HEK293 (cell line): Measurements from ENCODE around the gene KLHL6.

Source experiments
- BCL11A ChIP-seq: fragments of 450-650 bp; formaldehyde crosslinking; IDR thresholded peaks from 2 replicates; pipeline ENCODE4 v1.5.1; 2016; ENCODE audit warnings: low read depth, missing biosample characterization, missing genetic modification characterization
- CTCF ChIP-seq: fragments of 450-650 bp; formaldehyde crosslinking; IDR thresholded peaks from 2 replicates; pipeline ENCODE4 v1.5.1; 2016; ENCODE audit warnings: missing biosample characterization, missing genetic modification characterization
- KLF16 ChIP-seq: fragments of 450-650 bp; formaldehyde crosslinking; IDR thresholded peaks from 2 replicates; pipeline ENCODE4 v1.5.1; 2017; ENCODE audit warnings: missing biosample characterization, missing genetic modification characterization
- OSR2 ChIP-seq: fragments of 450-650 bp; formaldehyde crosslinking; IDR thresholded peaks from 2 replicates; pipeline ENCODE4 v1.5.1; 2016; ENCODE audit warnings: missing biosample characterization, missing genetic modification characterization
- PRDM6 ChIP-seq: fragments of 450-650 bp; formaldehyde crosslinking; IDR thresholded peaks from 2 replicates; pipeline ENCODE4 v1.5.1; 2017; ENCODE audit warnings: missing biosample characterization, missing genetic modification characterization
- SALL2 ChIP-seq: fragments of 450-650 bp; formaldehyde crosslinking; IDR thresholded peaks from 2 replicates; pipeline ENCODE4 v1.5.0; 2017; ENCODE audit warnings: missing biosample characterization, mild to moderate bottlenecking, missing genetic modification characterization, borderline replicate concordance
- SP2 ChIP-seq: fragments of 450-650 bp; formaldehyde crosslinking; IDR thresholded peaks from 2 replicates; pipeline ENCODE4 v1.5.1; 2016; ENCODE audit warnings: missing biosample characterization, missing genetic modification characterization
- ZBTB1 ChIP-seq: fragments of 450-650 bp; formaldehyde crosslinking; IDR thresholded peaks from 2 replicates; pipeline ENCODE4 v1.5.1; 2016; ENCODE audit warnings: missing biosample characterization, missing genetic modification characterization
- ZNF202 ChIP-seq: fragments of 450-650 bp; formaldehyde crosslinking; IDR thresholded peaks from 2 replicates; pipeline ENCODE4 v1.5.1; 2016; ENCODE audit warnings: missing biosample characterization, missing genetic modification characterization, borderline replicate concordance
- ZNF248 ChIP-seq: fragments of 450-650 bp; formaldehyde crosslinking; IDR thresholded peaks from 2 replicates; pipeline ENCODE4 v1.5.1; 2017; ENCODE audit warnings: missing biosample characterization, missing genetic modification characterization
- ZNF292 ChIP-seq: fragments of 450-650 bp; formaldehyde crosslinking; IDR thresholded peaks from 2 replicates; pipeline ENCODE4 v1.5.1; 2016; ENCODE audit warnings: low read depth, missing biosample characterization, missing genetic modification characterization, borderline replicate concordance
- ZNF488 ChIP-seq: fragments of 450-650 bp; formaldehyde crosslinking; IDR thresholded peaks from 2 replicates; pipeline ENCODE4 v1.5.1; 2016; ENCODE audit warnings: missing biosample characterization, missing genetic modification characterization
- ZNF510 ChIP-seq: fragments of 450-650 bp; formaldehyde crosslinking; IDR thresholded peaks from 2 replicates; pipeline ENCODE4 v1.5.1; 2018; ENCODE audit warnings: mild to moderate bottlenecking, missing genetic modification characterization, missing biosample characterization; ENCODE audit not compliant: insufficient replicate concordance
- ZNF529 ChIP-seq: fragments of 450-650 bp; formaldehyde crosslinking; IDR thresholded peaks from 2 replicates; pipeline ENCODE4 v1.5.1; 2017; ENCODE audit warnings: missing genetic modification characterization, missing biosample characterization; ENCODE audit not compliant: insufficient replicate concordance
- ZNF571 ChIP-seq: fragments of 450-650 bp; formaldehyde crosslinking; IDR thresholded peaks from 2 replicates; pipeline ENCODE4 v1.5.0; 2017; ENCODE audit warnings: missing biosample characterization, missing genetic modification characterization
- ZNF768 ChIP-seq: fragments of 450-650 bp; formaldehyde crosslinking; IDR thresholded peaks from 2 replicates; pipeline ENCODE4 v1.5.1; 2018; ENCODE audit warnings: missing biosample characterization, mild to moderate bottlenecking, missing genetic modification characterization
- ZSCAN30 ChIP-seq: fragments of 450-650 bp; IDR thresholded peaks from 2 replicates; pipeline ENCODE4 v1.5.1; 2018; ENCODE audit warnings: missing biosample characterization, mild to moderate bottlenecking, missing genetic modification characterization, moderate library complexity
- TF ChIP-seq, protein P1 (sequence below): fragments of 450-650 bp; IDR thresholded peaks from 2 replicates; pipeline ENCODE4 v1.5.1; 2018; ENCODE audit warnings: missing biosample characterization, mild to moderate bottlenecking, missing genetic modification characterization
- TF ChIP-seq, protein P2 (sequence below): fragments of 450-650 bp; formaldehyde crosslinking; IDR thresholded peaks from 2 replicates; pipeline ENCODE4 v1.5.1; 2016; ENCODE audit warnings: missing biosample characterization, missing genetic modification characterization
- TF ChIP-seq, protein P3 (sequence below): fragments of 450-650 bp; formaldehyde crosslinking; IDR thresholded peaks from 2 replicates; pipeline ENCODE4 v1.5.1; 2016; ENCODE audit warnings: missing biosample characterization, missing genetic modification characterization
- TF ChIP-seq, protein P4 (sequence below): fragments of 450-650 bp; formaldehyde crosslinking; IDR thresholded peaks from 2 replicates; pipeline ENCODE4 v1.5.1; 2016; ENCODE audit warnings: missing biosample characterization, missing genetic modification characterization
- TF ChIP-seq, protein P5 (sequence below): fragments of 450-650 bp; formaldehyde crosslinking; IDR thresholded peaks from 2 replicates; pipeline ENCODE4 v1.5.1; 2017; ENCODE audit warnings: missing biosample characterization, missing genetic modification characterization
- TF ChIP-seq, protein P6 (sequence below): IDR thresholded peaks from 2 replicates; pipeline ENCODE4 v1.6.1; 2011; ENCODE audit warnings: mild to moderate bottlenecking, low read depth, low read length, borderline replicate concordance

The KLHL6 gene

GRCh38 chr3:183447206-183448001, 108.1 kb downstream of the KLHL6 start (continued):
- TF ChIP-seq, protein P1, sequence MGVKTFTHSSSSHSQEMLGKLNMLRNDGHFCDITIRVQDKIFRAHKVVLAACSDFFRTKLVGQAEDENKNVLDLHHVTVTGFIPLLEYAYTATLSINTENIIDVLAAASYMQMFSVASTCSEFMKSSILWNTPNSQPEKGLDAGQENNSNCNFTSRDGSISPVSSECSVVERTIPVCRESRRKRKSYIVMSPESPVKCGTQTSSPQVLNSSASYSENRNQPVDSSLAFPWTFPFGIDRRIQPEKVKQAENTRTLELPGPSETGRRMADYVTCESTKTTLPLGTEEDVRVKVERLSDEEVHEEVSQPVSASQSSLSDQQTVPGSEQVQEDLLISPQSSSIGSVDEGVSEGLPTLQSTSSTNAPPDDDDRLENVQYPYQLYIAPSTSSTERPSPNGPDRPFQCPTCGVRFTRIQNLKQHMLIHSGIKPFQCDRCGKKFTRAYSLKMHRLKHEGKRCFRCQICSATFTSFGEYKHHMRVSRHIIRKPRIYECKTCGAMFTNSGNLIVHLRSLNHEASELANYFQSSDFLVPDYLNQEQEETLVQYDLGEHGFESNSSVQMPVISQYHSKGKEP = no peak
- TF ChIP-seq BCL11A (tag by site-specific recombination) (no peak), ZNF510 (tag by site-specific recombination) (no peak), ZNF248 (tag by site-specific recombination) (no peak), SP2 (tag by site-specific recombination) (peak; percentile 80), KLF16 (0 out of 2 replicates have a peak, but pooled peaks have one; percentile 44), OSR2 (tag by site-specific recombination) (no peak), ZNF571 (tag by site-specific recombination) (no peak), CTCF (tag by site-specific recombination) (peak; percentile 87), ZSCAN30 (tag by site-specific recombination) (peak; percentile 12; the same call in 1 of the 2 replicates), ZNF768 (no peak), ZNF488 (tag by site-specific recombination) (no peak), ZNF202 (tag by site-specific recombination) (no peak), ZNF292 (tag by site-specific recombination) (no peak), ZBTB1 (no peak), ZNF529 (tag by site-specific recombination) (no peak), SALL2 (tag by site-specific recombination) (no peak), PRDM6 (tag by site-specific recombination) (no peak)
- TF ChIP-seq, protein P2, sequence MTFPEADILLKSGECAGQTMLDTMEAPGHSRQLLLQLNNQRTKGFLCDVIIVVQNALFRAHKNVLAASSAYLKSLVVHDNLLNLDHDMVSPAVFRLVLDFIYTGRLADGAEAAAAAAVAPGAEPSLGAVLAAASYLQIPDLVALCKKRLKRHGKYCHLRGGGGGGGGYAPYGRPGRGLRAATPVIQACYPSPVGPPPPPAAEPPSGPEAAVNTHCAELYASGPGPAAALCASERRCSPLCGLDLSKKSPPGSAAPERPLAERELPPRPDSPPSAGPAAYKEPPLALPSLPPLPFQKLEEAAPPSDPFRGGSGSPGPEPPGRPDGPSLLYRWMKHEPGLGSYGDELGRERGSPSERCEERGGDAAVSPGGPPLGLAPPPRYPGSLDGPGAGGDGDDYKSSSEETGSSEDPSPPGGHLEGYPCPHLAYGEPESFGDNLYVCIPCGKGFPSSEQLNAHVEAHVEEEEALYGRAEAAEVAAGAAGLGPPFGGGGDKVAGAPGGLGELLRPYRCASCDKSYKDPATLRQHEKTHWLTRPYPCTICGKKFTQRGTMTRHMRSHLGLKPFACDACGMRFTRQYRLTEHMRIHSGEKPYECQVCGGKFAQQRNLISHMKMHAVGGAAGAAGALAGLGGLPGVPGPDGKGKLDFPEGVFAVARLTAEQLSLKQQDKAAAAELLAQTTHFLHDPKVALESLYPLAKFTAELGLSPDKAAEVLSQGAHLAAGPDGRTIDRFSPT (tag by site-specific recombination) = peak; percentile 75; the same call in 1 of the 2 replicates
- TF ChIP-seq, protein P3, sequence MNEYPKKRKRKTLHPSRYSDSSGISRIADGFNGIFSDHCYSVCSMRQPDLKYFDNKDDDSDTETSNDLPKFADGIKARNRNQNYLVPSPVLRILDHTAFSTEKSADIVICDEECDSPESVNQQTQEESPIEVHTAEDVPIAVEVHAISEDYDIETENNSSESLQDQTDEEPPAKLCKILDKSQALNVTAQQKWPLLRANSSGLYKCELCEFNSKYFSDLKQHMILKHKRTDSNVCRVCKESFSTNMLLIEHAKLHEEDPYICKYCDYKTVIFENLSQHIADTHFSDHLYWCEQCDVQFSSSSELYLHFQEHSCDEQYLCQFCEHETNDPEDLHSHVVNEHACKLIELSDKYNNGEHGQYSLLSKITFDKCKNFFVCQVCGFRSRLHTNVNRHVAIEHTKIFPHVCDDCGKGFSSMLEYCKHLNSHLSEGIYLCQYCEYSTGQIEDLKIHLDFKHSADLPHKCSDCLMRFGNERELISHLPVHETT (tag by site-specific recombination) = no peak
- TF ChIP-seq, protein P4, sequence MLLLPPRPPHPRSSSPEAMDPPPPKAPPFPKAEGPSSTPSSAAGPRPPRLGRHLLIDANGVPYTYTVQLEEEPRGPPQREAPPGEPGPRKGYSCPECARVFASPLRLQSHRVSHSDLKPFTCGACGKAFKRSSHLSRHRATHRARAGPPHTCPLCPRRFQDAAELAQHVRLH (tag by site-specific recombination) = 0 out of 2 replicates have a peak, but pooled peaks have one; percentile 17
- TF ChIP-seq, protein P5, sequence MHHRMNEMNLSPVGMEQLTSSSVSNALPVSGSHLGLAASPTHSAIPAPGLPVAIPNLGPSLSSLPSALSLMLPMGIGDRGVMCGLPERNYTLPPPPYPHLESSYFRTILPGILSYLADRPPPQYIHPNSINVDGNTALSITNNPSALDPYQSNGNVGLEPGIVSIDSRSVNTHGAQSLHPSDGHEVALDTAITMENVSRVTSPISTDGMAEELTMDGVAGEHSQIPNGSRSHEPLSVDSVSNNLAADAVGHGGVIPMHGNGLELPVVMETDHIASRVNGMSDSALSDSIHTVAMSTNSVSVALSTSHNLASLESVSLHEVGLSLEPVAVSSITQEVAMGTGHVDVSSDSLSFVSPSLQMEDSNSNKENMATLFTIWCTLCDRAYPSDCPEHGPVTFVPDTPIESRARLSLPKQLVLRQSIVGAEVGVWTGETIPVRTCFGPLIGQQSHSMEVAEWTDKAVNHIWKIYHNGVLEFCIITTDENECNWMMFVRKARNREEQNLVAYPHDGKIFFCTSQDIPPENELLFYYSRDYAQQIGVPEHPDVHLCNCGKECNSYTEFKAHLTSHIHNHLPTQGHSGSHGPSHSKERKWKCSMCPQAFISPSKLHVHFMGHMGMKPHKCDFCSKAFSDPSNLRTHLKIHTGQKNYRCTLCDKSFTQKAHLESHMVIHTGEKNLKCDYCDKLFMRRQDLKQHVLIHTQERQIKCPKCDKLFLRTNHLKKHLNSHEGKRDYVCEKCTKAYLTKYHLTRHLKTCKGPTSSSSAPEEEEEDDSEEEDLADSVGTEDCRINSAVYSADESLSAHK = peak; percentile 11; the same call in 1 of the 2 replicates
- TF ChIP-seq, protein P6, sequence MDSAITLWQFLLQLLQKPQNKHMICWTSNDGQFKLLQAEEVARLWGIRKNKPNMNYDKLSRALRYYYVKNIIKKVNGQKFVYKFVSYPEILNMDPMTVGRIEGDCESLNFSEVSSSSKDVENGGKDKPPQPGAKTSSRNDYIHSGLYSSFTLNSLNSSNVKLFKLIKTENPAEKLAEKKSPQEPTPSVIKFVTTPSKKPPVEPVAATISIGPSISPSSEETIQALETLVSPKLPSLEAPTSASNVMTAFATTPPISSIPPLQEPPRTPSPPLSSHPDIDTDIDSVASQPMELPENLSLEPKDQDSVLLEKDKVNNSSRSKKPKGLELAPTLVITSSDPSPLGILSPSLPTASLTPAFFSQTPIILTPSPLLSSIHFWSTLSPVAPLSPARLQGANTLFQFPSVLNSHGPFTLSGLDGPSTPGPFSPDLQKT = no peak
